Aorta (tissue), 5 donors: ENCODE data around the gene FAM72A. TPM values are rescaled to one million over a fixed set of nuclear protein-coding genes. Genes with fewer than 3 reads are reported as not detected.
"Not testable (repeated sequence)": the region's sequence is repeated elsewhere in the genome, so short reads cannot be mapped to it uniquely, and the experiment has no call there.

Experiments
- ATAC-seq: fragments of 200-7000 bp; cut with Tn5 transposase; one replicate; pipeline ENCODE4 v1.9.1; 2022; ENCODE audit warnings: moderate library complexity; ENCODE audit not compliant: low FRiP score
- DNase-seq, 2 donors: peaks; one replicate each; pipeline ENCODE4 v3.0.0-alpha.2; 2020
- H3K27ac ChIP-seq, 2 donors: one replicate each; pipeline ENCODE4 v1.5.1; 2013; ENCODE audit warnings: low read length in 2 of 2, mild to moderate bottlenecking in 2 of 2, moderate library complexity in 2 of 2, control low read depth in 1 of 2, inconsistent platforms in 1 of 2, low read depth in 1 of 2
- H3K27me3 ChIP-seq, 2 donors: one replicate each; pipeline ENCODE4 v1.6.1; 2013; ENCODE audit warnings: control low read depth in 1 of 2, low read length in 1 of 2, mild to moderate bottlenecking in 1 of 2, moderate library complexity in 1 of 2; ENCODE audit not compliant: insufficient read depth in 2 of 2, control insufficient read depth in 1 of 2
- H3K36me3 ChIP-seq, 2 donors: one replicate each; pipeline ENCODE4 v1.6.1; 2013; ENCODE audit warnings: control low read depth in 1 of 2, low read length in 1 of 2, mild to moderate bottlenecking in 1 of 2; ENCODE audit not compliant: insufficient read depth in 2 of 2, control insufficient read depth in 1 of 2
- H3K4me1 ChIP-seq, 2 donors: one replicate each; pipeline ENCODE4 v1.6.1; 2013; ENCODE audit warnings: low read length in 2 of 2, control low read depth in 1 of 2, mild to moderate bottlenecking in 1 of 2, moderate library complexity in 1 of 2; ENCODE audit not compliant: insufficient read depth in 2 of 2, control insufficient read depth in 1 of 2
- H3K4me3 ChIP-seq, 2 donors: one replicate each; pipeline ENCODE4 v1.5.1; 2013; ENCODE audit warnings: low read length in 2 of 2, control low read depth in 1 of 2, mild to moderate bottlenecking in 1 of 2
- H3K9me3 ChIP-seq: one replicate; pipeline ENCODE4 v1.6.1; 2013; ENCODE audit warnings: mild to moderate bottlenecking, low read length; ENCODE audit not compliant: control insufficient read depth
- WGBS, 2 donors: extraction: QIAGEN DNeasy Blood & Tissue Kit; methylation state at CpG; one replicate each; pipeline ENCODE4 v1.1.7; 2013; 5-methylcytosine and 5-hydroxymethylcytosine counted together
- intact Hi-C, 2 donors: fragments of 100-400 bp; cut with DNase I; formaldehyde crosslinking; loops; one replicate each; pipeline versions ENCODE4 v1.14.2 to v1.15.0; 2022
- polyA plus RNA-seq, 2 donors: library from polyadenylated mRNA; stranded (reverse); fragments of 200-250 nt; gene quantifications; one replicate each; pipeline ENCODE4 v1.2.3, GENCODE V29; 2013
- total RNA-seq, 2 donors: library from RNA; stranded (reverse); fragmentation: NEBNext Ultra II Directional; extraction: Animal tissue kit (Norgen Biotek cat#: 25700); gene quantifications; one replicate each; pipeline ENCODE4 v1.2.1, GENCODE V29; 2021
- donor health status: healthy with polysubstance abuse.
- donor health status: Bipolar disorder and iron deficiency.
- donor health status: DM: no; HTN: no; CAD: no.
- donor health status: DM: no; HTN: no; CAD: no.
- donor health status: DM: yes; HTN: yes; CAD: no.

Gene FAM72A
- total and polyA plus RNA-seq, 4 donors: 0.79 to 3.3 (median 2.8) TPM

GRCh38 chr1:206178061-206178989 is 24.3 kb downstream of the FAM72A start:
- ATAC-seq, intact Hi-C loops, H3K4me3 ChIP-seq, DNase-seq, H3K27me3 ChIP-seq, H3K9me3 ChIP-seq, H3K27ac ChIP-seq, H3K36me3 ChIP-seq, H3K4me1 ChIP-seq: not testable (repeated sequence)
- 87 to 89% methylated on average over 9 of the region's 9 CpGs for WGBS, 2 donors

GRCh38 chr1:206176114-206176502 is 26.5 kb downstream of the FAM72A start:
- H3K4me1 ChIP-seq, H3K9me3 ChIP-seq, H3K36me3 ChIP-seq, intact Hi-C loops, H3K27me3 ChIP-seq, H3K27ac ChIP-seq, H3K4me3 ChIP-seq: not testable (repeated sequence)
- WGBS, 2 donors: 96 to 100% methylated on average over 1 of the region's 2 CpGs
- peak; percentile 48 to 67 for DNase-seq
- peak; percentile 54 for ATAC-seq

- H3K27ac ChIP-seq, DNase-seq, H3K9me3 ChIP-seq, H3K27me3 ChIP-seq, H3K4me1 ChIP-seq, H3K4me3 ChIP-seq, H3K36me3 ChIP-seq, intact Hi-C loops: not testable (repeated sequence)
- ATAC-seq: peak; percentile 50
- WGBS, 2 donors: 74 to 84% methylated on average over 1 of the region's 4 CpGs
Observed at GRCh38 chr1:206175459-206176113, 27.1 kb downstream of the FAM72A start.

GRCh38 chr1:206174182-206174868 is 28.3 kb downstream of the FAM72A start:
- H3K36me3 ChIP-seq, intact Hi-C loops, H3K9me3 ChIP-seq, DNase-seq, H3K4me1 ChIP-seq, H3K27me3 ChIP-seq, H3K4me3 ChIP-seq, H3K27ac ChIP-seq: not testable (repeated sequence)
- peak; percentile 55 for ATAC-seq
- 76% methylated on average over 7 of the region's 7 CpGs for WGBS, 2 donors

DNA sequence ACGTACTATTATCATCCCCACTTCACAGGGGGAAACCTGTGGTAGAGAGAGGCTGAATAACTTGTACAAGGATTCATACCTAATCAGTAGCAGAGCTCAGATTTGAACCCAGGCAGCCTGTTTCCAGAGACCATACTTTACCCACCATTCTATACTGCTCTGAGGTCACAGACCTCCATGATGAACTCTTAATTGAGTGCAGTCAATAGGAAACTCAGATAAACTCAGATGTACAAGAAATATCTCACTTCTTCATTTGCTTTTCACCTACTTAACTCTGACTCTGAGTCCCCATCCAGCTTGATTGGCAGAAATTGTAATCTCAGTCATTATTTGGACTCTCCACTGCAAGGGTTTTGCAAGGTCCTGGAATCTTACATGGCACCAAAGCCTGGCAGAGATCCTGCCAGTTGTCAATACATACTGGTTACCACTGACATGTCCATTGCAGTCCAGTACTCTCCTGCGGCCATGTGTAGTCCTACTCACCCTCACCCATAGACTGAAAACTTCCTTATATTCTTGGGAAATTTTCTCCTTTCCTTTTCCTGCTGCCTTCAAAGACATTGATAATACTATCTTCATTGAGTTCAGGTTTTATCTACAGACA is 29.4 kb downstream of the FAM72A start:
- intact Hi-C loops, H3K27me3 ChIP-seq, H3K9me3 ChIP-seq, H3K4me1 ChIP-seq, ATAC-seq, H3K36me3 ChIP-seq, H3K27ac ChIP-seq, H3K4me3 ChIP-seq, DNase-seq: not testable (repeated sequence)
- 94 to 100% methylated on average over 1 of the region's 2 CpGs for WGBS, 2 donors

- peak; percentile 31 for ATAC-seq
- H3K4me1 ChIP-seq, DNase-seq, H3K4me3 ChIP-seq, H3K36me3 ChIP-seq, intact Hi-C loops, H3K27ac ChIP-seq, H3K9me3 ChIP-seq, H3K27me3 ChIP-seq: not testable (repeated sequence)
- WGBS, 2 donors: 31 to 55% methylated on average over 1 to 2 of the region's 3 CpGs
Observed at GRCh38 chr1:206169794-206170193, 32.8 kb downstream of the FAM72A start.

DNA sequence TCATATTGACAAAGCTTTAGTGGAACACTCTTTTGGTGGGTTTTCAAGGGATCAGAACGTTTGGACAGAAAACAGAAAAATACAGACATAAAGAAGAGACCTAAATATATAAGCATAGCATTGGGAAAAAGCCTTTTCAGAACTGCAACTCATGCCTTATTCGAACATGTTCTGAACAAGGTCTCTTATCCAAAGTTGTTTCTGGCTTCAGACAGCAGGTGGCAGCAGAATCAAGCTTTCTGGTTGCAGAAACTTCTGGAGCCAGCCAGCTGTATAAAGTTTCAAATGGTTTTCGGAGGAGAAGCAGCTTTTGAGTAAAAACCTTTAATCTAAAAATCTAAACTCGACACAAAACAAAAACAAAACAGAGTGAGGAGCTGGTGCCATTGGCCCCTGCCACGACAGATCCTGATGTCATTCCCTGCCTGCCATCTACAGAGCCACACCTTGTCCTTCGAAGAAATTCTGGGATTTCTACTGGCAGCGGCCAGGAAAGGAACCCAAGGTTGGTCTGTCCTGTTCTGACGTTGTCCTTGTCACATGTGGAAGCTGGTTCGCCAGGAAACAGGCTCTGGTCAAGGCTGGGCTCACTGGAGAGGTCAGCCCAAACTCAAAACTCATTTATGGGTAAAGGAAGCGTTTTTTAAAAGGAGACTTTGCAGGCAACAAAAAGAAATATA is 35.1 kb downstream of the FAM72A start:
- H3K9me3 ChIP-seq, H3K27ac ChIP-seq, DNase-seq, intact Hi-C loops, H3K36me3 ChIP-seq, H3K27me3 ChIP-seq, H3K4me1 ChIP-seq, H3K4me3 ChIP-seq: not testable (repeated sequence)
- peak; percentile 85 for ATAC-seq
- WGBS, 2 donors: 19 to 23% methylated on average over 4 to 5 of the region's 10 CpGs

- Histone ChIP-seq H3K27me3 (no peaks in the 10 kb centered on the region), H3K9me3 (no peaks in the 10 kb centered on the region), H3K4me3 (no peak overlapping the region), H3K27ac (no peak overlapping the region), H3K4me1 (no peaks in the 10 kb centered on the region), H3K36me3 (no peaks in the 10 kb centered on the region)
- WGBS, 2 donors: 31 to 58% methylated on average over 3 of the region's 3 CpGs
- ATAC-seq (no peak), DNase-seq (no peak)
- intact Hi-C loops: no loop called here
Observed at GRCh38 chr1:206145771-206146290, 56.8 kb downstream of the FAM72A start.
